Esophagus (tissue), 2 donors: ENCODE data around the gene ALPG. TPM values are rescaled to one million over a fixed set of nuclear protein-coding genes. Genes with fewer than 3 reads are reported as not detected.
"Not testable (repeated sequence)": the region's sequence is repeated elsewhere in the genome, so short reads cannot be mapped to it uniquely, and the experiment has no call there.

Experiments used
- H3K27ac ChIP-seq, 2 donors: one replicate each; pipeline ENCODE4 v1.5.1; 2013; ENCODE audit warnings: low read depth in 2 of 2, mild to moderate bottlenecking in 2 of 2, inconsistent platforms in 1 of 2, low read length in 1 of 2, moderate library complexity in 1 of 2
- H3K27me3 ChIP-seq, 2 donors: one replicate each; pipeline ENCODE4 v1.6.1; 2013; ENCODE audit warnings: low read length in 2 of 2, control low read depth in 1 of 2, mild to moderate bottlenecking in 1 of 2; ENCODE audit not compliant: insufficient read depth in 2 of 2, control insufficient read depth in 1 of 2
- H3K36me3 ChIP-seq, 2 donors: one replicate each; pipeline ENCODE4 v1.6.1; 2013; ENCODE audit warnings: low read length in 1 of 2; ENCODE audit not compliant: control insufficient read depth in 2 of 2, insufficient read depth in 2 of 2
- H3K4me1 ChIP-seq, 2 donors: one replicate each; pipeline ENCODE4 v1.6.1; 2013; ENCODE audit warnings: low read length in 1 of 2; ENCODE audit not compliant: control insufficient read depth in 2 of 2, insufficient read depth in 2 of 2
- H3K4me3 ChIP-seq, 2 donors: one replicate each; pipeline ENCODE4 v1.5.1; 2013; ENCODE audit warnings: low read length in 2 of 2, mild to moderate bottlenecking in 2 of 2, low read depth in 1 of 2, moderate library complexity in 1 of 2
- H3K9me3 ChIP-seq, 2 donors: one replicate each; pipeline ENCODE4 v1.6.1; 2013; ENCODE audit warnings: mild to moderate bottlenecking in 2 of 2, low read depth in 1 of 2, low read length in 1 of 2, moderate library complexity in 1 of 2; ENCODE audit not compliant: control insufficient read depth in 2 of 2, insufficient read depth in 1 of 2
- WGBS, 2 donors: extraction: QIAGEN DNeasy Blood & Tissue Kit; methylation state at CpG; one replicate each; pipeline ENCODE4 v1.1.7; 2013; 5-methylcytosine and 5-hydroxymethylcytosine counted together
- polyA plus RNA-seq, 2 donors: library from polyadenylated mRNA; stranded (reverse); fragments of 200-250 nt; gene quantifications; one replicate each; pipeline ENCODE4 v1.2.3, GENCODE V29; 2013
- donor health status: healthy with polysubstance abuse.
- donor health status: Bipolar disorder and iron deficiency.

ALPG gene
- not detected for polyA plus RNA-seq

GRCh38 chr2:232406556-232407310 lies at the start of gene ALPG:
Gene ALPG, plus strand, starts transcription at chr2:232406844. Its CDS starts 51 bp downstream, at chr2:232406895.
- Histone ChIP-seq H3K27ac (no peak within 1 kb of the TSS), H3K4me1 (no peaks in the 10 kb centered on the region), H3K4me3 (no peak within 1 kb of the TSS), H3K9me3 (no peaks in the 10 kb centered on the region), H3K27me3 (peaks cover 0 to 2% of the 10 kb centered on the region in 2 donors), H3K36me3 (no peaks in the 10 kb centered on the region)
- 86 to 89% methylated on average over 16 to 17 of the region's 17 CpGs for WGBS, 2 donors

- no peaks in the 10 kb centered on the region for H3K36me3 ChIP-seq
- 93 to 94% methylated on average over 5 of the region's 5 CpGs for WGBS, 2 donors
- H3K4me1 ChIP-seq: peaks cover 0 to 2% of the 10 kb centered on the region in 2 donors
- H3K9me3 ChIP-seq: no peaks in the 10 kb centered on the region
- H3K27me3 ChIP-seq: no peaks in the 10 kb centered on the region
- no peak overlapping the region for H3K27ac ChIP-seq
- H3K4me3 ChIP-seq: no peak overlapping the region
Observed at GRCh38 chr2:232361646-232362045, 45.0 kb upstream of the ALPG start.

- Histone ChIP-seq H3K4me1 (peaks cover 0 to 2% of the 10 kb centered on the region in 2 donors), H3K27me3 (no peaks in the 10 kb centered on the region), H3K9me3 (no peaks in the 10 kb centered on the region), H3K4me3 (no peak overlapping the region), H3K27ac (no peak overlapping the region), H3K36me3 (no peaks in the 10 kb centered on the region)
- 83 to 84% methylated on average over 8 of the region's 8 CpGs for WGBS, 2 donors
Observed at GRCh38 chr2:232362174-232362900, 44.3 kb upstream of the ALPG start.

GRCh38 chr2:232363064-232363783 lies 43.4 kb upstream of the ALPG start:
- not testable (repeated sequence) for H3K27ac ChIP-seq, H3K4me1 ChIP-seq, H3K27me3 ChIP-seq, H3K36me3 ChIP-seq, H3K9me3 ChIP-seq, H3K4me3 ChIP-seq
- WGBS, 2 donors: 80 to 85% methylated on average over 11 to 12 of the region's 12 CpGs

- Histone ChIP-seq H3K9me3 (no peaks in the 10 kb centered on the region), H3K4me3 (no peak overlapping the region), H3K4me1 (peaks cover 0 to 2% of the 10 kb centered on the region in 2 donors), H3K27me3 (no peaks in the 10 kb centered on the region), H3K27ac (no peak overlapping the region), H3K36me3 (no peaks in the 10 kb centered on the region)
- WGBS, 2 donors: 66 to 68% methylated on average over 14 of the region's 14 CpGs
Observed at GRCh38 chr2:232363784-232364615, 42.6 kb upstream of the ALPG start.

GRCh38 chr2:232364806-232365594 lies 41.6 kb upstream of the ALPG start:
- H3K4me1 ChIP-seq, H3K4me3 ChIP-seq, H3K27ac ChIP-seq, H3K9me3 ChIP-seq, H3K36me3 ChIP-seq, H3K27me3 ChIP-seq: not testable (repeated sequence)
- 77 to 80% methylated on average over 18 of the region's 18 CpGs for WGBS, 2 donors

- Histone ChIP-seq H3K9me3 (no peaks in the 10 kb centered on the region), H3K27ac (no peak overlapping the region), H3K27me3 (no peaks in the 10 kb centered on the region), H3K36me3 (no peaks in the 10 kb centered on the region), H3K4me3 (no peak overlapping the region), H3K4me1 (peaks cover 0 to 2% of the 10 kb centered on the region in 2 donors)
- 73 to 81% methylated on average over 20 of the region's 20 CpGs for WGBS, 2 donors
Observed at GRCh38 chr2:232365621-232366321, 40.9 kb upstream of the ALPG start.

- not testable (repeated sequence) for H3K36me3 ChIP-seq, H3K9me3 ChIP-seq, H3K4me1 ChIP-seq, H3K27ac ChIP-seq, H3K27me3 ChIP-seq, H3K4me3 ChIP-seq
- WGBS, 2 donors: 87 to 90% methylated on average over 13 to 20 of the region's 23 CpGs
Observed at GRCh38 chr2:232366461-232366860, 40.2 kb upstream of the ALPG start.
